Panc1 (cell line): ENCODE results near the gene FRMD4A. TPM values are rescaled to one million over a fixed set of nuclear protein-coding genes. Genes with fewer than 3 reads are reported as not detected.

ENCODE experiments used
- ATAC-seq: fragments of 200-7000 bp; cut with Tn5 transposase; 2 replicates; pipeline ENCODE4 v1.9.1; 2020; ENCODE audit warnings: mild to moderate bottlenecking, moderate library complexity
- BruUV-seq: library from RNA; stranded (reverse); fragments of 400-500 nt; replicated peaks from 2 replicates; lab custom pipeline; 2021; lab: Mats Ljungman, UMichigan
- CTCF ChIA-PET: fragments of 300-600 bp; sonication (Branson Sonifier 250); formaldehyde crosslinking; loops from one replicate; lab custom pipeline; 2022; ENCODE audit warnings: antibody characterized with exemption; lab: Charles Lee
- POLR2A ChIA-PET: fragments of 300-600 bp; sonication (Branson Sonifier 250); formaldehyde crosslinking; loops from one replicate; lab custom pipeline; 2022; ENCODE audit warnings: antibody characterized with exemption; lab: Charles Lee
- DNase-seq: peaks from one replicate; pipeline ENCODE4 v3.0.0-alpha.2; 2010; ENCODE audit warnings: low read depth, low spot score
- H3K27ac ChIP-seq: 2 replicates; pipeline ENCODE4 v1.5.1; 2011; ENCODE audit warnings: mild to moderate bottlenecking, low read length, inconsistent platforms
- H3K27me3 ChIP-seq: fragments of 200-500 bp; sonication (Bioruptor generic); 2 replicates; pipeline ENCODE4 v1.6.0; 2014; ENCODE audit warnings: low read length, inconsistent platforms; ENCODE audit not compliant: control insufficient read depth, insufficient read depth
- H3K36me3 ChIP-seq: fragments of 200-500 bp; sonication (Bioruptor generic); 2 replicates; pipeline ENCODE4 v1.5.1; 2014; ENCODE audit warnings: inconsistent platforms, mild to moderate bottlenecking, low read length, moderate library complexity; ENCODE audit not compliant: control insufficient read depth, insufficient read depth
- H3K4me1 ChIP-seq: 2 replicates; pipeline ENCODE4 v1.5.1; 2011; ENCODE audit warnings: inconsistent platforms, mild to moderate bottlenecking, low read length, moderate library complexity; ENCODE audit not compliant: control insufficient read depth, insufficient read depth
- H3K4me3 ChIP-seq, 2 experiments: 2 replicates each; pipeline ENCODE4 v1.5.1; 2011 to 2012; ENCODE audit warnings: low read depth in 2 of 2, low read length in 2 of 2, mild to moderate bottlenecking in 2 of 2, inconsistent platforms in 1 of 2, moderate library complexity in 1 of 2
- H3K9me3 ChIP-seq: fragments of 200-500 bp; sonication (Bioruptor generic); 2 replicates; pipeline ENCODE4 v1.5.1; 2014; ENCODE audit warnings: low read depth, mild to moderate bottlenecking, inconsistent platforms, low read length, moderate library complexity; ENCODE audit not compliant: control insufficient read depth, insufficient read depth
- CTCF ChIP-seq: fragments of 450-650 bp; IDR thresholded peaks from 2 replicates; pipeline ENCODE4 v1.5.1; 2017; ENCODE audit warnings: mild to moderate bottlenecking
- POLR2AphosphoS5 ChIP-seq: IDR thresholded peaks from 2 replicates; pipeline ENCODE4 v1.6.1; 2012; ENCODE audit warnings: mild to moderate bottlenecking, low read depth, low read length, moderate library complexity
- SIN3A ChIP-seq: IDR thresholded peaks from 2 replicates; pipeline ENCODE4 v1.6.1; 2012; ENCODE audit warnings: low read depth, mild to moderate bottlenecking, low read length, moderate library complexity, borderline replicate concordance; ENCODE audit not compliant: insufficient read depth
- TCF7L2 ChIP-seq: IDR thresholded peaks from 2 replicates; pipeline ENCODE4 v1.6.1; 2011; ENCODE audit warnings: mild to moderate bottlenecking, low read depth, low read length, inconsistent platforms
- in situ Hi-C: cut with HindIII; loops from 2 replicates; pipeline ENCODE4 v1.10.0; 2016; ENCODE audit warnings: low sequenced_read_pairs, low pct_unique_long_range_greater_than_20kb
- intact Hi-C: fragments of 100-400 bp; cut with micrococcal nuclease; formaldehyde crosslinking; loops from one replicate; pipeline ENCODE4 v1.10.0; 2022; ENCODE audit not compliant: unreplicated experiment
- total RNA-seq: library from RNA; stranded (reverse); gene quantifications from one replicate; pipeline ENCODE4 v1.2.1, GENCODE V29; 2021; ENCODE audit not compliant: unreplicated experiment
- TF ChIP-seq, protein P1 (sequence below), 2 experiments: IDR thresholded peaks; 2 replicates each; pipeline ENCODE4 v1.6.1; 2011 to 2012; ENCODE audit warnings: low read depth in 2 of 2, control low read depth in 1 of 2, low read length in 1 of 2, mild to moderate bottlenecking in 1 of 2, moderate library complexity in 1 of 2; ENCODE audit not compliant: insufficient read depth in 1 of 2

The FRMD4A gene
- total RNA-seq, 1 experiment from 2014 or later: 7.1 TPM

DNA sequence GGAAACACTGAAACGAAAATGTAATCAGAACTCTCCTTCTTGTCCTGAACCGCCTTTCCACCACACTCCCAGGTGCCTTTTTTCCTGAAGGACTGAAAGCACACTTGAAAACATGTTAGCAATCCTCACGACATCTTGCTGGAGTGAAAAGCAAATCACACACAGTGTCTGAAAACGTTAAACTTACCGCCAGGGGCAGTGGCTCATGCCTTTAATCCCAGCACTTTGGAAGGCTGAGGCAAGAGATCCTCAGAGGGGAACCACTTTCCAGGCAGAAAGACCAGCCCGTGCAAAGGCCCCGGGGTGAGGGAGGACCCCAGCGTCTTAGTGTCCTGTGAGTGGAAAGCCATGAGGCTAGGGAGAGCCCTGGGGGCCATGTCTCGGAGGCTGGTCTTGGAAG is 533.6 kb downstream of the FRMD4A start:
- H3K4me3 ChIP-seq: no peak overlapping the region
- BruUV-seq: no TSS peak
- POLR2A ChIA-PET: no interaction called here
- in situ Hi-C loops: no loop called here
- intact Hi-C loops: no loop called here
- CTCF ChIA-PET: no interaction called here
- no peaks in the 10 kb centered on the region for H3K9me3 ChIP-seq
- ATAC-seq (no peak), DNase-seq (no peak)
- no peak for TF ChIP-seq TCF7L2
- TF ChIP-seq, protein P1, sequence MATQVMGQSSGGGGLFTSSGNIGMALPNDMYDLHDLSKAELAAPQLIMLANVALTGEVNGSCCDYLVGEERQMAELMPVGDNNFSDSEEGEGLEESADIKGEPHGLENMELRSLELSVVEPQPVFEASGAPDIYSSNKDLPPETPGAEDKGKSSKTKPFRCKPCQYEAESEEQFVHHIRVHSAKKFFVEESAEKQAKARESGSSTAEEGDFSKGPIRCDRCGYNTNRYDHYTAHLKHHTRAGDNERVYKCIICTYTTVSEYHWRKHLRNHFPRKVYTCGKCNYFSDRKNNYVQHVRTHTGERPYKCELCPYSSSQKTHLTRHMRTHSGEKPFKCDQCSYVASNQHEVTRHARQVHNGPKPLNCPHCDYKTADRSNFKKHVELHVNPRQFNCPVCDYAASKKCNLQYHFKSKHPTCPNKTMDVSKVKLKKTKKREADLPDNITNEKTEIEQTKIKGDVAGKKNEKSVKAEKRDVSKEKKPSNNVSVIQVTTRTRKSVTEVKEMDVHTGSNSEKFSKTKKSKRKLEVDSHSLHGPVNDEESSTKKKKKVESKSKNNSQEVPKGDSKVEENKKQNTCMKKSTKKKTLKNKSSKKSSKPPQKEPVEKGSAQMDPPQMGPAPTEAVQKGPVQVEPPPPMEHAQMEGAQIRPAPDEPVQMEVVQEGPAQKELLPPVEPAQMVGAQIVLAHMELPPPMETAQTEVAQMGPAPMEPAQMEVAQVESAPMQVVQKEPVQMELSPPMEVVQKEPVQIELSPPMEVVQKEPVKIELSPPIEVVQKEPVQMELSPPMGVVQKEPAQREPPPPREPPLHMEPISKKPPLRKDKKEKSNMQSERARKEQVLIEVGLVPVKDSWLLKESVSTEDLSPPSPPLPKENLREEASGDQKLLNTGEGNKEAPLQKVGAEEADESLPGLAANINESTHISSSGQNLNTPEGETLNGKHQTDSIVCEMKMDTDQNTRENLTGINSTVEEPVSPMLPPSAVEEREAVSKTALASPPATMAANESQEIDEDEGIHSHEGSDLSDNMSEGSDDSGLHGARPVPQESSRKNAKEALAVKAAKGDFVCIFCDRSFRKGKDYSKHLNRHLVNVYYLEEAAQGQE (IDR thresholded peaks at IDR 0.05; ENCODE audit: insufficient read depth in 1 of 2, low read depth in 2 of 2, low read length in 1 of 2): no peak
- TF ChIP-seq SIN3A: no peak
- no peak for TF ChIP-seq POLR2AphosphoS5
- no peak for TF ChIP-seq CTCF
- no peaks in the 10 kb centered on the region for H3K36me3 ChIP-seq
- no peaks in the 10 kb centered on the region for H3K27me3 ChIP-seq
- H3K4me1 ChIP-seq: no peaks in the 10 kb centered on the region
- H3K27ac ChIP-seq: no peak overlapping the region

GRCh38 chr10:13795653-13796555 is 534.8 kb downstream of the FRMD4A start:
- no peak overlapping the region for H3K4me3 ChIP-seq
- TF ChIP-seq SIN3A: no peak
- no peak for TF ChIP-seq TCF7L2
- no peak for TF ChIP-seq CTCF
- TF ChIP-seq, protein P1 (IDR thresholded peaks at IDR 0.05; ENCODE audit: insufficient read depth in 1 of 2, low read depth in 2 of 2, low read length in 1 of 2): no peak
- TF ChIP-seq POLR2AphosphoS5: no peak
- H3K9me3 ChIP-seq: no peaks in the 10 kb centered on the region
- intact Hi-C loops: no loop called here
- BruUV-seq: no TSS peak
- ATAC-seq: no peak
- no peak overlapping the region for H3K27ac ChIP-seq
- no peaks in the 10 kb centered on the region for H3K4me1 ChIP-seq
- POLR2A ChIA-PET: no interaction called here
- CTCF ChIA-PET: no interaction called here
- in situ Hi-C loops: no loop called here
- no peak for DNase-seq
- no peaks in the 10 kb centered on the region for H3K36me3 ChIP-seq
- no peaks in the 10 kb centered on the region for H3K27me3 ChIP-seq
